SK-N-SH (cell line): ENCODE measurements around the gene FAM184B.

Source experiments
- GABPA ChIP-seq: IDR thresholded peaks from 2 replicates; pipeline ENCODE4 v1.4.0; 2012; ENCODE audit warnings: low read depth, mild to moderate bottlenecking
- TF ChIP-seq, protein P1 (sequence below): IDR thresholded peaks from 2 replicates; pipeline ENCODE4 v1.4.0; 2012; ENCODE audit warnings: low read depth

GRCh38 chr4:17713779-17714178, 67.6 kb downstream of the FAM184B start:
- TF ChIP-seq, protein P1, sequence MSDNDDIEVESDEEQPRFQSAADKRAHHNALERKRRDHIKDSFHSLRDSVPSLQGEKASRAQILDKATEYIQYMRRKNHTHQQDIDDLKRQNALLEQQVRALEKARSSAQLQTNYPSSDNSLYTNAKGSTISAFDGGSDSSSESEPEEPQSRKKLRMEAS, result no peak
- TF ChIP-seq GABPA, result no peak
